22Rv1 (cell line): ENCODE results near the gene ALG14.

Source experiments
- CTCF ChIP-seq: fragments of 450-650 bp; IDR thresholded peaks from 2 replicates; pipeline ENCODE4 v1.5.1; 2017; ENCODE audit warnings: mild to moderate bottlenecking
- ZFX ChIP-seq: fragments of 450-650 bp; IDR thresholded peaks from 2 replicates; pipeline ENCODE4 v1.6.1; 2017; ENCODE audit warnings: antibody characterized with exemption, borderline replicate concordance

GRCh38 chr1:94992161-94992560 is 80.6 kb downstream of the ALG14 start:
- no peak for TF ChIP-seq CTCF
- no peak for TF ChIP-seq ZFX
